H9 (cell line): ENCODE data around the gene GLP2R. TPM values are rescaled to one million over a fixed set of nuclear protein-coding genes. Genes with fewer than 3 reads are reported as not detected.
"Not testable (repeated sequence)": the region's sequence is repeated elsewhere in the genome, so short reads cannot be mapped to it uniquely, and the experiment has no call there.

Experiments used
- DNase-seq: peaks from one replicate; pipeline ENCODE4 v3.0.0-alpha.2; 2017
- H2AFZ ChIP-seq: one replicate; pipeline ENCODE4 v1.6.1; 2013; ENCODE audit warnings: mild to moderate bottlenecking, low read length, control low read depth, moderate library complexity
- H2AK5ac ChIP-seq: 2 replicates; pipeline ENCODE4 v1.6.1; 2013; ENCODE audit warnings: low read length, control low read depth, mixed read lengths; ENCODE audit not compliant: insufficient read length
- H2BK120ac ChIP-seq: one replicate; pipeline ENCODE4 v1.6.1; 2013; ENCODE audit warnings: low read depth, mild to moderate bottlenecking, low read length, control low read depth, inconsistent platforms; ENCODE audit not compliant: poor library complexity, severe bottlenecking
- H2BK12ac ChIP-seq: 2 replicates; pipeline ENCODE4 v1.6.1; 2013; ENCODE audit warnings: low read length, control low read depth, mixed read lengths, low read depth; ENCODE audit not compliant: insufficient read length
- H2BK15ac ChIP-seq: 2 replicates; pipeline ENCODE4 v1.6.1; 2013; ENCODE audit warnings: low read depth, low read length, control low read depth
- H2BK20ac ChIP-seq: one replicate; pipeline ENCODE4 v1.6.1; 2013; ENCODE audit warnings: low read depth, mild to moderate bottlenecking, low read length, control low read depth, inconsistent platforms; ENCODE audit not compliant: poor library complexity, severe bottlenecking
- H2BK5ac ChIP-seq: 2 replicates; pipeline ENCODE4 v1.6.1; 2013; ENCODE audit warnings: low read length, control low read depth, mixed read lengths; ENCODE audit not compliant: insufficient read length
- H3K14ac ChIP-seq: 2 replicates; pipeline ENCODE4 v1.6.1; 2013; ENCODE audit warnings: low read length, control low read depth; ENCODE audit not compliant: insufficient read depth
- H3K18ac ChIP-seq: 2 replicates; pipeline ENCODE4 v1.6.1; 2013; ENCODE audit warnings: low read depth, mild to moderate bottlenecking, mixed read lengths, low read length, control low read depth; ENCODE audit not compliant: insufficient read length
- H3K23ac ChIP-seq: 2 replicates; pipeline ENCODE4 v1.6.1; 2013; ENCODE audit warnings: low read length, control low read depth, mixed read lengths, low read depth; ENCODE audit not compliant: insufficient read length
- H3K23me2 ChIP-seq: 2 replicates; pipeline ENCODE4 v1.6.1; 2013; ENCODE audit warnings: low read depth, mild to moderate bottlenecking, mixed read lengths, low read length, control low read depth; ENCODE audit not compliant: insufficient read length, poor library complexity, severe bottlenecking
- H3K27ac ChIP-seq: 2 replicates; pipeline ENCODE4 v1.5.1; 2013; ENCODE audit warnings: low read length, control low read depth, mixed read lengths, low read depth; ENCODE audit not compliant: insufficient read length
- H3K27me3 ChIP-seq: 2 replicates; pipeline ENCODE4 v1.6.1; 2013; ENCODE audit warnings: low read length, control low read depth, inconsistent platforms; ENCODE audit not compliant: insufficient read depth
- H3K4ac ChIP-seq: 2 replicates; pipeline ENCODE4 v1.6.1; 2013; ENCODE audit warnings: low read depth, mild to moderate bottlenecking, control low read depth, inconsistent platforms, low read length, moderate library complexity
- H3K4me1 ChIP-seq: 2 replicates; pipeline ENCODE4 v1.6.1; 2013; ENCODE audit warnings: low read length, control low read depth, inconsistent platforms; ENCODE audit not compliant: insufficient read depth
- H3K4me2 ChIP-seq: 2 replicates; pipeline ENCODE4 v1.6.1; 2013; ENCODE audit warnings: low read length, control low read depth, mixed read lengths; ENCODE audit not compliant: insufficient read length, insufficient read depth
- H3K56ac ChIP-seq: 2 replicates; pipeline ENCODE4 v1.6.1; 2013; ENCODE audit warnings: low read depth, mild to moderate bottlenecking, mixed read lengths, low read length, control low read depth; ENCODE audit not compliant: insufficient read length
- H3K79me1 ChIP-seq: 2 replicates; pipeline ENCODE4 v1.6.1; 2013; ENCODE audit warnings: low read depth, mild to moderate bottlenecking, moderate library complexity, low read length, control low read depth, inconsistent platforms; ENCODE audit not compliant: insufficient read depth, poor library complexity, severe bottlenecking
- H3K79me2 ChIP-seq: 2 replicates; pipeline ENCODE4 v1.6.1; 2013; ENCODE audit warnings: low read length, control low read depth, inconsistent platforms; ENCODE audit not compliant: insufficient read depth
- H3K9ac ChIP-seq: 2 replicates; pipeline ENCODE4 v1.6.1; 2013; ENCODE audit warnings: low read length, control low read depth, mixed read lengths; ENCODE audit not compliant: insufficient read length; ENCODE audit errors: extremely low read depth
- H3K9me3 ChIP-seq: one replicate; pipeline ENCODE4 v1.6.1; 2013; ENCODE audit warnings: low read depth, low read length, inconsistent platforms; ENCODE audit not compliant: control insufficient read depth
- H3T11ph ChIP-seq: one replicate; pipeline ENCODE4 v1.6.1; 2013; ENCODE audit warnings: mild to moderate bottlenecking, low read length, control low read depth, inconsistent platforms
- H4K20me1 ChIP-seq: one replicate; pipeline ENCODE4 v1.6.1; 2013; ENCODE audit not compliant: control insufficient read depth, insufficient read length, insufficient read depth
- H4K5ac ChIP-seq: 2 replicates; pipeline ENCODE4 v1.6.1; 2013; ENCODE audit warnings: low read depth, mild to moderate bottlenecking, mixed read lengths, low read length, control low read depth; ENCODE audit not compliant: insufficient read length
- H4K8ac ChIP-seq: replicated peaks from 2 replicates; pipeline ENCODE4 v1.6.1; 2013; ENCODE audit warnings: low read length, control low read depth, mixed read lengths, low read depth; ENCODE audit not compliant: insufficient read length
- H4K91ac ChIP-seq: 2 replicates; pipeline ENCODE4 v1.6.1; 2013; ENCODE audit warnings: low read depth, mild to moderate bottlenecking, moderate library complexity, mixed read lengths, low read length, control low read depth; ENCODE audit not compliant: insufficient read length
- H3K27ac Mint-ChIP-seq, 3 experiments: 2 replicates in 2 of 3; 3 replicates in 1 of 3; pipeline ENCODE4 v1.8.0; 2020 to 2021; ENCODE audit warnings: mixed read lengths in 3 of 3, mild to moderate bottlenecking in 1 of 3, moderate library complexity in 1 of 3
- H3K27me3 Mint-ChIP-seq: 2 replicates; pipeline ENCODE4 v1.8.0; 2021; ENCODE audit warnings: low read depth, mild to moderate bottlenecking, moderate library complexity, mixed read lengths
- H3K36me3 Mint-ChIP-seq, 3 experiments: 2 replicates in 2 of 3; 3 replicates in 1 of 3; pipeline ENCODE4 v1.8.0; 2020 to 2021; ENCODE audit warnings: low read depth in 3 of 3, mixed read lengths in 3 of 3; ENCODE audit not compliant: insufficient read depth in 1 of 3
- H3K4me1 Mint-ChIP-seq, 2 experiments: 2 replicates each; pipeline ENCODE4 v1.8.0; 2020; ENCODE audit warnings: mixed read lengths in 2 of 2
- H3K4me3 Mint-ChIP-seq, 2 experiments: 2 replicates in 1 of 2; 3 replicates in 1 of 2; pipeline ENCODE4 v1.8.0; 2020 to 2021; ENCODE audit warnings: mild to moderate bottlenecking in 2 of 2, mixed read lengths in 2 of 2, moderate library complexity in 1 of 2
- H3K9me3 Mint-ChIP-seq, 2 experiments: 2 replicates in 1 of 2; 3 replicates in 1 of 2; pipeline ENCODE4 v1.8.0; 2020; ENCODE audit warnings: mild to moderate bottlenecking in 2 of 2, mixed read lengths in 2 of 2, moderate library complexity in 1 of 2
- CTCF ChIP-seq: fragments of 200-600 bp; sonication (generic); conservative IDR thresholded peaks from 3 replicates; pipeline ENCODE4 v1.8.0; 2021; ENCODE audit warnings: antibody characterized with exemption, mild to moderate bottlenecking
- WGBS: extraction: QIAGEN DNeasy Blood & Tissue Kit; methylation state at CpG from one replicate; pipeline ENCODE4 v1.1.7; 2013; ENCODE audit warnings: missing lambda C conversion rate, low lambda C conversion rate, mixed read lengths; ENCODE audit not compliant: insufficient read length; ENCODE audit errors: extremely low coverage; 5-methylcytosine and 5-hydroxymethylcytosine counted together
- total RNA-seq: library from RNA; stranded (reverse); gene quantifications from 2 replicates; pipeline ENCODE4 v1.2.1, GENCODE V29; 2021

The GLP2R gene
- total RNA-seq, 1 experiment from 2014 or later, result not detected

DNA sequence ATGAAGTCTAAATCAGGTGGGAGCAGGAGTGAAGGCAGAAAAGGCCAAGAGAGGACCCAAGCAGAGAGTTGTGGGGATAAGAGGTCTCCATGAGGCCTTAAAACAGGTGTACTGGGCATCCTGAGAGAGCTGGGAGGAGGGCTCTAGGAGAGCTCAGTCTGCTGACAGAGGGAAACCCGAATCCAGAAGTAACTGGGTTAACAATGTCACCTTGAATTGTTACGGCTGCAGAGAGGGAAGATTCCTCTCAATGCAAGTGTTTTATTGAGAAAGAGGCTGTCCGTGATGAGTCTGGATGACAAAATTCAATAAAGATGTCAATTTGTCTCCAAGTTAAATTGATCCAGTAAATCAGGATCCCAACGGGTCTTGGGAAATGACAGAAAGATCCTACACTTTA is 42.7 kb upstream of the GLP2R start:
- no peak overlapping the region for H2BK15ac ChIP-seq
- no peak overlapping the region for H3K56ac ChIP-seq
- DNase-seq, result no peak
- no peaks in the 10 kb centered on the region for H3K79me2 ChIP-seq
- H3K4me3 Mint-ChIP-seq, result no peak overlapping the region
- H3K9me3 Mint-ChIP-seq, result no peaks in the 10 kb centered on the region
- no peak overlapping the region for H3K4me2 ChIP-seq
- no peaks in the 10 kb centered on the region for H3K4me1 ChIP-seq
- TF ChIP-seq CTCF, result no peak
- H3K27me3 Mint-ChIP-seq, result peaks cover 6% of the 10 kb centered on the region
- no peaks in the 10 kb centered on the region for H3K9me3 ChIP-seq
- H3K36me3 Mint-ChIP-seq, result no peaks in the 10 kb centered on the region
- no peak overlapping the region for H3T11ph ChIP-seq
- H3K18ac ChIP-seq, result no peak overlapping the region
- no peak overlapping the region for H4K91ac ChIP-seq
- no peak overlapping the region for H2BK120ac ChIP-seq
- no peak overlapping the region for H3K9ac ChIP-seq
- no peak overlapping the region for H3K14ac ChIP-seq
- H3K79me1 ChIP-seq, result no peaks in the 10 kb centered on the region
- no peak overlapping the region for H4K5ac ChIP-seq
- no peak overlapping the region for H3K23ac ChIP-seq
- H4K20me1 ChIP-seq, result no peaks in the 10 kb centered on the region
- H2AK5ac ChIP-seq, result no peak overlapping the region
- H3K27ac Mint-ChIP-seq, result no peak overlapping the region
- peaks cover 0 to 2% of the 10 kb centered on the region in 2 experiments; a peak in 2 of 4 replicates for H3K4me1 Mint-ChIP-seq
- no peak overlapping the region for H2BK20ac ChIP-seq
- H2BK5ac ChIP-seq, result no peak overlapping the region
- H2AFZ ChIP-seq, result no peak overlapping the region
- H3K23me2 ChIP-seq, result no peaks in the 10 kb centered on the region
- no peaks in the 10 kb centered on the region for H3K27me3 ChIP-seq
- no peak overlapping the region for H3K4ac ChIP-seq
- no peak overlapping the region for H3K27ac ChIP-seq
- no peak overlapping the region for H4K8ac ChIP-seq
- H2BK12ac ChIP-seq, result no peak overlapping the region
- WGBS, result no CpG with 5 or more reads among the region's 4 CpGs

DNA sequence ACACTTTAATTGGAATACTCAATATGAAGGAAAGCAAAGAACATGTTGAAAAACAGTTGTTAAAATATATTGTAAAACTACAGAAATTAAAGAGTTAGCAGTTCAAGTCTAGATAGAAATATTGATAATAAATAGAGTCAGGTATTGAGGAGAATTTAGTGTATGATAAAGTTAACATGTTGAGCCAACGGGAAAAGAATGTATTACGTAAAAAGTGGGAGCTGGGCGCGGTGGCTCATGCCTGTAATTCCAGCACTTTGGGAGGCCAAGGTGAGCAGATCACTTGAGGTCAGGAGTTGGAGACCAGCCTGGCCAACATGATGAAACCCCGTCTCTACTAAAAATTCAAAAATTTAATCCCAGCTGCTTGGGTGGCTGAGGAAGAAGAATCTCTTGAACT is 42.3 kb upstream of the GLP2R start:
- not testable (repeated sequence) for H2BK5ac ChIP-seq, H3K27me3 ChIP-seq, DNase-seq, H3K36me3 Mint-ChIP-seq, H3K23ac ChIP-seq, H4K5ac ChIP-seq, H2BK15ac ChIP-seq, H3K4me1 Mint-ChIP-seq, H3K27me3 Mint-ChIP-seq, H3K79me1 ChIP-seq, H3K4me3 Mint-ChIP-seq, H3K9me3 Mint-ChIP-seq, H3K14ac ChIP-seq, H3K4me1 ChIP-seq, H3K4me2 ChIP-seq, H4K91ac ChIP-seq, H4K20me1 ChIP-seq, H2BK120ac ChIP-seq, H3K27ac ChIP-seq, H3K9ac ChIP-seq, H3K4ac ChIP-seq, H3K23me2 ChIP-seq, H3K79me2 ChIP-seq, H3K18ac ChIP-seq, H3K27ac Mint-ChIP-seq, H3K56ac ChIP-seq, H4K8ac ChIP-seq, H3K9me3 ChIP-seq, H2BK20ac ChIP-seq, H2AFZ ChIP-seq, H3T11ph ChIP-seq, H2BK12ac ChIP-seq, H2AK5ac ChIP-seq
- no CpG with 5 or more reads among the region's 5 CpGs for WGBS
